ENCODE results near the gene SMIM11.
"Not testable (repeated sequence)": the region's sequence is repeated elsewhere in the genome, so short reads cannot be mapped to it uniquely, and the experiment has no call there.

Gene SMIM11

GRCh38 chr21:34367320-34367935 lies 7.9 kb upstream of the SMIM11 start:
- H3K4me3 ChIP-seq (replicated peaks; ENCODE audit: low read depth, low read length), result no peak overlapping the region
- DNase-seq (ENCODE audit: extremely low read depth, low read depth), result peak; percentile 59
- peak; percentile 78 for TF ChIP-seq CTCF (IDR thresholded peaks at IDR 0.05; ENCODE audit: low read depth, low read length, missing control alignments)

- DNase-seq (ENCODE audit: extremely low read depth, low read depth), result no peak
- TF ChIP-seq CTCF (IDR thresholded peaks at IDR 0.05; ENCODE audit: low read depth, low read length, missing control alignments), result no peak
- H3K4me3 ChIP-seq (replicated peaks; ENCODE audit: low read depth, low read length), result no peak overlapping the region
Observed at GRCh38 chr21:34369741-34370140, 5.6 kb upstream of the SMIM11 start.

GRCh38 chr21:34372321-34372720 lies 3.0 kb upstream of the SMIM11 start:
- H3K4me3 ChIP-seq (replicated peaks; ENCODE audit: low read depth, low read length), result no peak overlapping the region
- DNase-seq (ENCODE audit: extremely low read depth, low read depth), result no peak
- TF ChIP-seq CTCF (IDR thresholded peaks at IDR 0.05; ENCODE audit: low read depth, low read length, missing control alignments), result no peak

- not testable (repeated sequence) for H3K4me3 ChIP-seq (replicated peaks; ENCODE audit: low read depth, low read length); DNase-seq (ENCODE audit: extremely low read depth, low read depth)
Observed at GRCh38 chr21:34374462-34374861, 845 bp upstream of the SMIM11 start.

- not testable (repeated sequence) for DNase-seq (ENCODE audit: extremely low read depth, low read depth); H3K4me3 ChIP-seq (replicated peaks; ENCODE audit: low read depth, low read length)
Observed at GRCh38 chr21:34375619-34375972, 289 bp downstream of the SMIM11 start.

GRCh38 chr21:34383138-34383537 lies 7.8 kb downstream of the SMIM11 start:
- DNase-seq (ENCODE audit: extremely low read depth, low read depth); H3K4me3 ChIP-seq (replicated peaks; ENCODE audit: low read depth, low read length): not testable (repeated sequence)

- H3K4me3 ChIP-seq (replicated peaks; ENCODE audit: low read depth, low read length); DNase-seq (ENCODE audit: extremely low read depth, low read depth): not testable (repeated sequence)
Observed at GRCh38 chr21:34383724-34384415, 8.6 kb downstream of the SMIM11 start.

GRCh38 chr21:34400522-34400921 lies 25.2 kb downstream of the SMIM11 start:
- not testable (repeated sequence) for H3K4me3 ChIP-seq (replicated peaks; ENCODE audit: low read depth, low read length); DNase-seq (ENCODE audit: extremely low read depth, low read depth)

- not testable (repeated sequence) for DNase-seq (ENCODE audit: extremely low read depth, low read depth); H3K4me3 ChIP-seq (replicated peaks; ENCODE audit: low read depth, low read length)
Observed at GRCh38 chr21:34404742-34405141, 29.4 kb downstream of the SMIM11 start.

GRCh38 chr21:34405686-34406085 lies 30.4 kb downstream of the SMIM11 start:
- H3K4me3 ChIP-seq (replicated peaks; ENCODE audit: low read depth, low read length); DNase-seq (ENCODE audit: extremely low read depth, low read depth): not testable (repeated sequence)

- not testable (repeated sequence) for H3K4me3 ChIP-seq (replicated peaks; ENCODE audit: low read depth, low read length); DNase-seq (ENCODE audit: extremely low read depth, low read depth)
Observed at GRCh38 chr21:34406102-34406501, 30.8 kb downstream of the SMIM11 start.

GRCh38 chr21:34406676-34407075 lies 31.4 kb downstream of the SMIM11 start:
- not testable (repeated sequence) for H3K4me3 ChIP-seq (replicated peaks; ENCODE audit: low read depth, low read length); DNase-seq (ENCODE audit: extremely low read depth, low read depth)

GRCh38 chr21:34407294-34407693 lies 32.0 kb downstream of the SMIM11 start:
- H3K4me3 ChIP-seq (replicated peaks; ENCODE audit: low read depth, low read length); DNase-seq (ENCODE audit: extremely low read depth, low read depth): not testable (repeated sequence)

GRCh38 chr21:34417448-34418077 lies 42.3 kb downstream of the SMIM11 start:
- not testable (repeated sequence) for H3K4me3 ChIP-seq (replicated peaks; ENCODE audit: low read depth, low read length); DNase-seq (ENCODE audit: extremely low read depth, low read depth)

- not testable (repeated sequence) for DNase-seq (ENCODE audit: extremely low read depth, low read depth); H3K4me3 ChIP-seq (replicated peaks; ENCODE audit: low read depth, low read length)
Observed at GRCh38 chr21:34423805-34424204, 48.5 kb downstream of the SMIM11 start, which contains the start of gene SMIM34. Gene SMIM34 (minus strand): TSS chr21:34423951. CDS start chr21:34423839, 112 bp downstream.

Measured in HFF-Myc (cell line).